ENCODE measurements around the gene CENATAC.
"Not testable (repeated sequence)": the region's sequence is repeated elsewhere in the genome, so short reads cannot be mapped to it uniquely, and the experiment has no call there.

Gene CENATAC

DNA sequence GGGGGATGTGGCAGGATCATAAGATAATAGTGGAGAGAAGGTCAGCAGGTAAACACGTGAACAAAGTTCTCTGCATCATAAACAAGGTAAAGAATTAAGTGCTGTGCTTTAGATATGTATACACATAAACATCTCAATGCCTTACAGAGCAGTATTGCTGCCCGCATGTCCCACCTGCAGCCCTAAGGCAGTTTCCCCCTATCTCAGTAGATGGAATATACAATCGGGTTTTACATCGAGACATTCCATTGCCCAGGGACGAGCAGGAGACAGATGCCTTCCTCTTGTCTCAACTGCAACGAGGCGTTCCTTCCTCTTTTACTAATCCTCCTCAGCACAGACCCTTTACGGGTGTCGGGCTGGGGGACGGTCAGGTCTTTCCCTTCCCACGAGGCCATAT, 41.5 kb downstream of the CENATAC start:
- H3K4me3 Mint-ChIP-seq; H3K9me3 Mint-ChIP-seq; H3K27ac Mint-ChIP-seq; ATAC-seq (replicated peaks); H3K27me3 Mint-ChIP-seq; H3K36me3 Mint-ChIP-seq (ENCODE audit: insufficient read depth); DNase-seq; H3K4me1 Mint-ChIP-seq (ENCODE audit: low read depth in 2 of 2): not testable (repeated sequence)

DNA sequence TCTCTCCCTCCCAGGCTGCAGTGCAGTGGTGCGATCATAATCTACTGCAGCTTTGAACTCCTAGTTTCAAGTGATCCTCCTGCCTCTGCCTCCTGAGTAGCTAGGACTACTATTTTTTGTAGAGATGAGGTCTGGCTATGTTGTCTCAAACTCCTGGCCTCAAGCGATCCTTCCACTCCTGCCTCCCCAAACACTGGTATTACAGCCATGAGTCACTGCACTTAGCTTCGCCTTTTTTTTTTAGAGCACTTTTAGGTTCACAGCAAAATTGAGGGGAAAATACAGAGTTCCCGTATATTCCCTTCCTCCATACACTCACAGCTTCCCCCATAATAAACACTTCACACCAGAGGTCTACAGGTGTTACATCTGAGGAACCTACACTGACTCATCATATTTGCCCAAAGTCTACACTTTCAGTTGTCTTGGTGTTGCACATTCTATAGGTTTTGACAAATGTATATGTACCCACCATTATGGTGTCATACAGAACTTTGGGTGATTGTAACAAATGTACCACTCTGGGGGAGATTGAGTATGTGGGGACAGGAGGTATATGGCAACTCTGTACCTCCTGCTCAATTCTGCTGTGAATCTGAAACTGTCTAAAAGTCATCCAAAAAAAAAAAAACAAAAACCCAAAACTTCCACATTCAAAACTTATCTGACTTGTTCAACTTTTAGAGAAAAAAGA, 44.0 kb downstream of the CENATAC start:
- ATAC-seq (replicated peaks) = no peak
- H3K4me1 Mint-ChIP-seq (ENCODE audit: low read depth in 2 of 2) = no peaks in the 10 kb centered on the region
- no peak overlapping the region for H3K4me3 Mint-ChIP-seq
- H3K9me3 Mint-ChIP-seq = no peaks in the 10 kb centered on the region
- peaks cover 27% of the 10 kb centered on the region for H3K36me3 Mint-ChIP-seq (ENCODE audit: insufficient read depth)
- DNase-seq = no peak
- H3K27ac Mint-ChIP-seq = no peak overlapping the region
- no peaks in the 10 kb centered on the region for H3K27me3 Mint-ChIP-seq

DNA sequence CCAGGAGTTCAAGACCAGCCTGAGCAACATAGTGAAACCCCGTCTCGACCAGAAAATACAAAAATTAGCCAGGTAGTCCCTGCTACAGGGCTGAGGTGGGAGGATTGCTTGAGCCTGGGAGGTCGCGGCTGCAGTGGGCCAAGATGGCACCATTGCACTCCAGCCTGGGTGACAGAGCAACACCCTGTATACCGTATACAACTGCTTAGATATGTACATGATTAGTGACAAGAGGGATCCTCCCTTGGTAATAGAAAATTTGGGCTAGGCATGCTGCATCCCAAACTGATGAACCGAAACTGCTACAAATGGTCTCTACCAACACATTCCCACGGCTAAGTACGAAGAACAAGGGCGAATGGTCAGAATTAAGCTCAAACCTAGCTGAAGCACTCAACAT, 45.0 kb downstream of the CENATAC start:
- Mint-ChIP-seq H3K9me3 (no peaks in the 10 kb centered on the region), H3K36me3 (ENCODE audit: insufficient read depth) (peaks cover 34% of the 10 kb centered on the region), H3K27me3 (no peaks in the 10 kb centered on the region), H3K27ac (no peak overlapping the region), H3K4me1 (ENCODE audit: low read depth in 2 of 2) (no peaks in the 10 kb centered on the region), H3K4me3 (no peak overlapping the region)
- ATAC-seq (replicated peaks) (no peak), DNase-seq (no peak)

DNA sequence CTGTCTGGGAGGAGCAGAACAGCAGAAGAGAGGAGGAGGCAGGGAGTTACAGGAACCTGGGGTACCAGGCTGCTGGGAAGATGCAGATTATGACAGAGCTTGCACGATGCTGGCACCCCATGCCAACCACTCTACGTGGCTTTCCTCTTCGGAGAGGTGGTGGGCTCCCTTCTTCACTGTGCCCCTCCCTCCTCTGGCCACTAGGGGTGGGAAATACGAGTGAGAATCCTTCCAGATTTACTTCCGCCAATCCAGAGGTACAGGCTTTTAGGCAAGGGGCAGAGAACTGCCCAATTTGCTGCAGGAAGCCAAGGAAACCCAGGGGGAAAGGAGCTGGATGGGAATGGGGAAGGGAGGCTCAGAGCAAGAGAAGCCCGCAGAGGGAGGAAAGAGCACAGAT, 46.8 kb downstream of the CENATAC start:
- DNase-seq (no peak), ATAC-seq (replicated peaks) (peak; percentile 21)
- Mint-ChIP-seq H3K27ac (peak overlapping the region in 1 of 2 donors; percentile 23), H3K36me3 (ENCODE audit: insufficient read depth) (peaks cover 48% of the 10 kb centered on the region), H3K9me3 (no peaks in the 10 kb centered on the region), H3K4me3 (no peak overlapping the region), H3K27me3 (no peaks in the 10 kb centered on the region), H3K4me1 (ENCODE audit: low read depth in 2 of 2) (peaks cover 0 to 6% of the 10 kb centered on the region in 2 donors)

DNA sequence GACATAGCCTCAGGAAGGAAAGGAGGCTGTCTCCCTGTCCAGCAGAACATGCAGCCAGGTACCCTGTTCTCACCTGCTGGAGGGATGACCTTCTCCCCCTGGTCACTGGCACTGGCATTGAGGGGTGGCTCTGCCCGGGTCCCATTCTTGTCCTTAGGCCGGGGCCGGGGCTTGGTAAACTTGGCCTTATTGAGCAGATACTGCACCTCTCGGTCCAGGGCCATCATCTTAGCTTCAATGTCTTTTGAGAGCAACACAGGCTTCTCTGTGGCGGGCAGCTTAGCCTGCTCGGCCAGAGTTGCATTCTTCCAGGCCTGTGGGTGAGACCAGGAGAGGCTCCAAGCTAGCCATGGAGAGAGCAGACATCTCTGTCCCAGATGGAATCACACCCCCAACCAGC, 48.6 kb downstream of the CENATAC start:
- Mint-ChIP-seq H3K27ac (peak overlapping the region in 1 of 2 donors; percentile 78), H3K4me1 (ENCODE audit: low read depth in 2 of 2) (peaks cover 0 to 6% of the 10 kb centered on the region in 2 donors), H3K4me3 (no peak overlapping the region), H3K36me3 (ENCODE audit: insufficient read depth) (peaks cover 66% of the 10 kb centered on the region), H3K9me3 (no peaks in the 10 kb centered on the region), H3K27me3 (no peaks in the 10 kb centered on the region)
- DNase-seq (no peak), ATAC-seq (replicated peaks) (no peak)

DNA sequence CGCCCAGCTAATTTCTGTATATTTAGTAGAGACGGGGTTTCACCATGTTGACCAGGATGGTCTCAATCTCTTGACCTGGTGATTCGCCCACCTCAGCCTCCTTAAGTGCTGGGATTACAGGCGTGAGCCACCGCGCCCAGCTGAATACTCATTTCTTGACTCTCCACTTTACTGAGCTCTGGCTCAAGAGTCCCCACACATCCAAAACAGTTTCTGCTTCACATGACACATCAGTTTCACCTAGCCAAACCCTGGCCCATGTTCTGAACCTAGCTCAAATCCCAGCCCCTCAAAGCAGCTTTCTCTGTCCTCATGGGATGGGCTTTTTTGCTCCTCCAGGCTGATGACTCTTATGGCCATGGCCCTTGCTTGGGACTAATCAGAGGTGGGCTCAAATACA, 49.3 kb downstream of the CENATAC start:
- H3K4me1 Mint-ChIP-seq (ENCODE audit: low read depth in 2 of 2) = peaks cover 0 to 9% of the 10 kb centered on the region in 2 donors
- ATAC-seq (replicated peaks) = no peak
- no peaks in the 10 kb centered on the region for H3K9me3 Mint-ChIP-seq
- DNase-seq = no peak
- H3K27me3 Mint-ChIP-seq = no peaks in the 10 kb centered on the region
- peaks cover 71% of the 10 kb centered on the region for H3K36me3 Mint-ChIP-seq (ENCODE audit: insufficient read depth)
- peak overlapping the region in 1 of 2 donors; percentile 78 for H3K27ac Mint-ChIP-seq
- H3K4me3 Mint-ChIP-seq = no peak overlapping the region

DNA sequence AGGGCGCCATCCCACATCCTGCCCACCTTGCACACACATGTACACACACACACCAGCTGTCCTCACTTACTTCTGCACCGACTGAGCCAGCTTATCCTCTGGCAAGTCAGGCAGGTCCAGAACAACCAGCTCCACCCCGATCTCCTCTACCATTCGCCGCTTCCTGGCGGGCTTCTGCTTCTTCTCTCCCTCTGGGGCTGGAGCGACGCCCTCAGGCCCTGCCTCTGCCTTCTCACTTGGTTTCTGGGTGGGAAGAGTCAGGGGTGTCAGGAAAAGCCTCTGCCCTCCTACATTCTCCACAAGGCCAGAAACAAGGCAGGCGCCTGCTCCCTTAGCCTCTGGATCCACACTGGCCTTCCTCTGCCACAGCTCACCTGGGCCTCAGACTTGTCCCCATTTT, 50.7 kb downstream of the CENATAC start:
- Mint-ChIP-seq H3K27ac (peak overlapping the region; percentile 7 to 62), H3K36me3 (ENCODE audit: insufficient read depth) (peaks cover 85% of the 10 kb centered on the region), H3K9me3 (no peaks in the 10 kb centered on the region), H3K27me3 (no peaks in the 10 kb centered on the region), H3K4me3 (no peak overlapping the region), H3K4me1 (ENCODE audit: low read depth in 2 of 2) (peaks cover 3 to 15% of the 10 kb centered on the region in 2 donors)
- ATAC-seq (replicated peaks) (no peak), DNase-seq (no peak)

DNA sequence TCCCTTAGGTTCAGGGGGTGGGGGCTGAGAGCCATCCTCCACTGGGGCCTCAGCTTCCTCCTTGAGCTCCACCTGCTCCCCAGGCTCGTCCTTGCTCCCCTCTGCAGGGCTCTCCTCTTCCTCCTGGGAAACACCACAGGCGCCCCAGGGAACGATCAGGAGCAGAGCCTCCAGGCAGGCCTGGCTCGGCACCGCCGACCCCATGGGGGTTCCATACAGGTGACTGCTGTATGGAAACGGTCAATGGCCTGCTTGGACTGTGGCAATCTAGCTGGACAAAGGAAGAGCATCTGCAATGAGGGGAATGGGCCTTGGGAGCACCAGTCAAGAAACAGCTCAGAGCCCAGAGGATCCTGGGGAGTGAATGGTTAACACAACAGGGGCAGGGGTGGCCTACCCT, 51.1 kb downstream of the CENATAC start:
- H3K27ac Mint-ChIP-seq = peak overlapping the region; percentile 7 to 62
- no peak for DNase-seq
- H3K4me1 Mint-ChIP-seq (ENCODE audit: low read depth in 2 of 2) = peaks cover 3 to 15% of the 10 kb centered on the region in 2 donors
- H3K4me3 Mint-ChIP-seq = no peak overlapping the region
- no peaks in the 10 kb centered on the region for H3K27me3 Mint-ChIP-seq
- H3K9me3 Mint-ChIP-seq = no peaks in the 10 kb centered on the region
- ATAC-seq (replicated peaks) = no peak
- peaks cover 90% of the 10 kb centered on the region for H3K36me3 Mint-ChIP-seq (ENCODE audit: insufficient read depth)

DNA sequence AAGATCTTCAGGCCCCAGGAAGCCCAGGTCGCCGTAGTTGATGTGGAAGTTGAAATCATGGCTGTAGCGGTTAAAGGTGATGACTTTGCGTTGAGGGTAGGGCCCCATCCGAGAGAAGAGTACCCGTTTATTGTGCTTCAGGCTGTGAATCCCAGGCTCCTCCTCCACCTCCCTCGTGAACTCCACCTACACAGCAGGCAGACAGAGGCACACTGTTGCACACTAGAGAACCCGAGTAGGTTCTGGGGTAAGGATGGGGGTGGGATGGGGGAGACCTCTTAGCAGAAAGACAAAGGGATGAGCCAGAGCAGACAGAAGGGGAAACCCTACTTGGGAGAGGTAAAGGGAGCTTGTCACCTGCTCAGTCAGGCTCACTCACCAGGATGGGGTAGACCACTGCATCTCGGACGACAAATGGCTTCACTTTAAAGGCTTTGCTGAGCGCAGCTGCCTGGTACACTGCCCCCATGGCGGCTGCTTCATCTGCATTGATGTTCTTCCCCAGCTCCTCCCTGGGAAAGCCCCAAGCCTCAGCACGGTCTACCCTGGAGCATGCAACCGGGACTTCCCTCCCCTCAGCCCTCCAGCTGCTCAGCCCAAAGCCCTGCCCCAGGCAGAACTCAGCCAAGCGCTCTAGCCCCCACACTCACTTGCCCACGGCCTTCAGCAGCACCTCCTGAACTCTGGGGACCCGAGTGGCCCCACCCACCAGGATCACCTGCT, 53.7 kb downstream of the CENATAC start:
- no peak overlapping the region for H3K4me3 Mint-ChIP-seq
- H3K4me1 Mint-ChIP-seq (ENCODE audit: low read depth in 2 of 2) = peaks cover 17 to 31% of the 10 kb centered on the region in 2 donors
- no peaks in the 10 kb centered on the region for H3K9me3 Mint-ChIP-seq
- H3K36me3 Mint-ChIP-seq (ENCODE audit: insufficient read depth) = peaks cover 86% of the 10 kb centered on the region
- peak overlapping the region; percentile 82 to 83 for H3K27ac Mint-ChIP-seq
- DNase-seq = no peak
- no peaks in the 10 kb centered on the region for H3K27me3 Mint-ChIP-seq
- no peak for ATAC-seq (replicated peaks)

DNA sequence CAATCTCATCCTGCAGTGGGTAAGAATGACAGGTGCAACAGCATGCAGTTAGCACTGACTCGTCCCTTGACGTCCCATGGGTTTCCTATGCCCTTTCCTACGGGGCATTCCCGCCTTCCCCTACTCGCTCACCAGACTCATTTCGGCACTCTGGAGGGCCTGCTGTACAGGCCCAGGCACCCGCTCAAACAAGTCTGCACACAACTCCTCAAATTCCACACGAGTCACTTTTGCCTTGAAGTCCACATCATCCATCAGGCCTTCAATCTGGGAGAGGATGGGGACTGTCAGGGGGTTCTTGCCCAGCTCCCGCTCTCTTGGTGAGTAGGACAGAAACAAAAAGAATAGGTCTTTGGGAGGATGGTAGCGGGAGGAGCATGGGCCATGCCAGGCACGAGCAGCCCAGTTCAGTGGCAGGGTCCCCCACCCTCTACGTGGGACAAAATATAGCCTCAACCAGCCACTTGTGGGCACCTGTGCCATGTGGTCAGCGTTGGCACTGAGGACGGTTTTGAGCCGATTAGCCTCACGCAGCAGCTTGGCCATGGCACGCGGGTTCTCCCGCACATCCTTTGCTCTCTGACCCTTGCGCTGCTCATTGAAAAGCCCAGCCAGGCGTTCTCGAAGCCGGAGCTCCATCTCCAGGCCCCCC, 54.4 kb downstream of the CENATAC start:
- Mint-ChIP-seq H3K27ac (peak overlapping the region in 1 of 2 donors; percentile 82), H3K4me3 (no peak overlapping the region), H3K27me3 (no peaks in the 10 kb centered on the region), H3K9me3 (no peaks in the 10 kb centered on the region), H3K36me3 (ENCODE audit: insufficient read depth) (peaks cover 87% of the 10 kb centered on the region), H3K4me1 (ENCODE audit: low read depth in 2 of 2) (peaks cover 18 to 34% of the 10 kb centered on the region in 2 donors)
- no peak for DNase-seq
- no peak for ATAC-seq (replicated peaks)

DNA sequence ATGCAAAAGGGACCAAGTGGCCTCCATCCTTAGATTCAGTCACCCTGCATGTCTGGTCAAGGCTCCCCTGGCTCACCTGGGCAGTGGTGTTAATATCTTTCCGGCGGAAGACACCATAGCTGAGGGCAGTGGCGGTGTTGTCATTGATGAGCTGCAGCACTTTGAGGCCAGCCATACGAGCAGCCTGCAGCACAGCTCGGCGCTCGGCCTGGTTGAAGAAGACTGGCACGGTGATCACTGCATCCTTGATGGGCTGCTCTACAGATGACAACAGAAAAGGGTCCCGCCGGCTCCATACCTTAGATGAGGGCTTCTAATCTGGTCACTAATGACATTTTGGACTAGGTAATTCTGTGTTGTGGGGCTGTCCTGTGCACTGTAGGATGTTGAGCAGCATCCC, 56.5 kb downstream of the CENATAC start:
- H3K27ac Mint-ChIP-seq = peak overlapping the region in 1 of 2 donors; percentile 34
- no peaks in the 10 kb centered on the region for H3K27me3 Mint-ChIP-seq
- peaks cover 75% of the 10 kb centered on the region for H3K36me3 Mint-ChIP-seq (ENCODE audit: insufficient read depth)
- ATAC-seq (replicated peaks) (no peak), DNase-seq (no peak)
- no peaks in the 10 kb centered on the region for H3K9me3 Mint-ChIP-seq
- peaks cover 27 to 41% of the 10 kb centered on the region in 2 donors for H3K4me1 Mint-ChIP-seq (ENCODE audit: low read depth in 2 of 2)
- H3K4me3 Mint-ChIP-seq = no peak overlapping the region

DNA sequence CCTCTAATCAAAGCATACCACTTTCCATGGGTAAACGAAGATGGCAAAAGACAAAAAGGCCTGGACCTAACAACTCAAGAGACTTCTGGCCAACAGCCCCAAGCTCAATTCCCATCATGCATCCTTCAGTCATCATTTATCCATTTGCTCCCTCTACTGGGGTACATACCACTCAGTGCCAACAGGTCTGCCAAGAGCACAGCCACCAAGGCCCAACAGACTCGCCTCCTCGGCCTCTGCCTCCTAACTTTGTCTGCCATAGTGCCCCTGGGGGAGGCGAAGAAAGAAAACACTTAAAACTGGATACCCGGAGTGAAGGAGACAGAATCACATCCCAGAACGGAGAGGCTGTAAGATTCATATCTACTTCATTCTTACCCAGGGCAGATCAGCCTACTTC, 58.0 kb downstream of the CENATAC start:
- H3K36me3 Mint-ChIP-seq (ENCODE audit: insufficient read depth) = peaks cover 66% of the 10 kb centered on the region
- no peaks in the 10 kb centered on the region for H3K27me3 Mint-ChIP-seq
- H3K4me1 Mint-ChIP-seq (ENCODE audit: low read depth in 2 of 2) = peaks cover 27 to 41% of the 10 kb centered on the region in 2 donors
- peak overlapping the region; percentile 97 for H3K27ac Mint-ChIP-seq
- no peak for ATAC-seq (replicated peaks)
- peak in 1 of 3 experiments; percentile 15 for DNase-seq
- peak overlapping the region; percentile 95 to 97 for H3K4me3 Mint-ChIP-seq
- no peaks in the 10 kb centered on the region for H3K9me3 Mint-ChIP-seq

DNA sequence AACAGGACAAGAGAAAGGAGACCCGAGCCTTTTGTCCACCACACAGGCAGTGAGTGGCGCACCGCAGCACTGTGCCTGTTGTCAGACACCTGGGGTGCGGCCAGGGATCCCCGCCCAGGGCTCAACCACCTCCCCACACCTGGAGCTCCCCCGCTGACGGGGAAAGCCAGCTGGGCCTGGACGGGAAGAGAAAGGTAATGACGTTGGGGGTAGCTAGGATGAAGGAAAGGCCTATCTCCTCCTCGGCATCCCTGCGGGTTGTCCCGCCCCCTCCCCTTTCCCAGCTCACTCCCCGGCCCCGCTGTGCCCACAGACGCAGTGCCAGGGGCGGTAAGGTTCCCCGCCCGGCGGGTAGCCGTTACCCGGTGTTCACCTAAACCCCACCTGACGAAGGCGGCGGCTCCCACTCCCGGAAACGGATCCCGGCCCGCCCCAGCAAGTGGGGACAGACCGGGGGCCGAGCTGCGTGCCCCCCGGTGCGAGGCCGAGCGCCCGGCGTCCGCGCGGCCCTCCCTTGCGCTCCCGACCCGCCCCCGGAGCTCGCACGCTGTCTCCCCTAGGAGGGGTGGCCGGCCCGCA, 58.6 kb downstream of the CENATAC start:
- peaks cover 27 to 41% of the 10 kb centered on the region in 2 donors for H3K4me1 Mint-ChIP-seq (ENCODE audit: low read depth in 2 of 2)
- no peaks in the 10 kb centered on the region for H3K27me3 Mint-ChIP-seq
- H3K9me3 Mint-ChIP-seq = no peaks in the 10 kb centered on the region
- H3K27ac Mint-ChIP-seq = peak overlapping the region; percentile 97
- ATAC-seq (replicated peaks) (peak; percentile 30), DNase-seq (peak; percentile 37 to 50 (median 38))
- H3K36me3 Mint-ChIP-seq (ENCODE audit: insufficient read depth) = peaks cover 63% of the 10 kb centered on the region
- H3K4me3 Mint-ChIP-seq = peak overlapping the region; percentile 95 to 97
